ENCODE data around the gene SEMA3C.

The SEMA3C gene

DNA sequence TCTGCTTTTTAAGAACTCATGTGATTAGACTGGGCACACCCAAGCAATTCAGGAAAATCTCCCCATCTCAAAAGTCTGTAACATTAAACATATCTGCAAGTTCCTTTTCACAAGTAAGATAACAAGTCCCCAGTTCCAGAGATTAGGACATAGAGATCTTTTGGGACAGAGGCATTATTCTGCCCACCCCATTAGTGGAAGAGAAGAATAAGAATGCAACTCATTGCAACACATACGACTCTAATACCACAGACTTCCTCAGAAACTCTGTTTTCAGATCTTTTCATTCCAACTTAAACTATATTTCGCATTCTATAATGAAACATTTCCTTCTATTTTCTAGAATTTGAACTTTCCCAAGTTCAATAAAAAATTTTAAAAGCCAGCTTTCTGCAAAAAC lies 137.7 kb downstream of the SEMA3C start:
- no peak for DNase-seq (ENCODE audit: low read depth, low spot score)

- no peak for DNase-seq (ENCODE audit: low read depth, low spot score)
Measured at GRCh38 chr7:80779456-80779855, 139.4 kb downstream of the SEMA3C start.

DNA sequence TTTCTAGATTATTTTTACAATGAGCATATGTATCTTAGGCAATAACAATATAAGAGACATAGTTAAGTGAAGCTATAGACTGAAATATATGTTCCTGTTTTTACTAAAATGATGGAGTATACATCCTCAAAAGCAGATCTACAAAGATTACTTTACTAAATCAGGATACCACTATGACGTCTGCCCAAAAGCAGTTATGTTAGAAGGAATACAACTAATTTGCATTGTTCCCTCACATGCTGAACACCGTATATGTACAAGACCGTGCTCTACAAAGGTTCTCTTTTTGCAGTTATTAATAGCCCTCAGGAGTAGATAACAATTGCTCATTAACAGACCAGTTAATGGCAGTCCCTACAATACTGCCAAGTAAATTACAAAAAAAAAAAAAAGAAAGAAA lies 143.0 kb downstream of the SEMA3C start:
- DNase-seq (ENCODE audit: low read depth, low spot score), result no peak

- DNase-seq (ENCODE audit: low read depth, low spot score), result no peak
Measured at GRCh38 chr7:80775482-80775881, 143.4 kb downstream of the SEMA3C start.

DNA sequence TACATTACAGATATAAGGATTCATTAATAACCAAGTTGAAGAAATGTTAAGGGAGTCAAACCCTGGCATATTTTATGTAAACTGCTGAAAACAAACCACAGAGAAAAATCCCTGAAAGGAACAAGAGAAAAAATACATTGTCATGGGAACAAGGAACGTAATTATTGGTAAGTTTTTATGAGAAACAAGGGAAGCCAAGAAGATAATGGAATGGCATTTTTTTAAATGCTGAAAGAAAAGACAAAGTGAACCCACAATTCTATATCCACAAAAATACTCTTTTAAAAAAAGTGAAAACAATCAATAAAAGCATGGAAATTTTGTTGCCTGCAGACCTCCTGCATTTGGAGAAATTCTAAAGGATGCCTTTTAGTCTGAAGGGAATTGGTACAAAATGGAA lies 144.0 kb downstream of the SEMA3C start:
- DNase-seq (ENCODE audit: low read depth, low spot score), result no peak

DNA sequence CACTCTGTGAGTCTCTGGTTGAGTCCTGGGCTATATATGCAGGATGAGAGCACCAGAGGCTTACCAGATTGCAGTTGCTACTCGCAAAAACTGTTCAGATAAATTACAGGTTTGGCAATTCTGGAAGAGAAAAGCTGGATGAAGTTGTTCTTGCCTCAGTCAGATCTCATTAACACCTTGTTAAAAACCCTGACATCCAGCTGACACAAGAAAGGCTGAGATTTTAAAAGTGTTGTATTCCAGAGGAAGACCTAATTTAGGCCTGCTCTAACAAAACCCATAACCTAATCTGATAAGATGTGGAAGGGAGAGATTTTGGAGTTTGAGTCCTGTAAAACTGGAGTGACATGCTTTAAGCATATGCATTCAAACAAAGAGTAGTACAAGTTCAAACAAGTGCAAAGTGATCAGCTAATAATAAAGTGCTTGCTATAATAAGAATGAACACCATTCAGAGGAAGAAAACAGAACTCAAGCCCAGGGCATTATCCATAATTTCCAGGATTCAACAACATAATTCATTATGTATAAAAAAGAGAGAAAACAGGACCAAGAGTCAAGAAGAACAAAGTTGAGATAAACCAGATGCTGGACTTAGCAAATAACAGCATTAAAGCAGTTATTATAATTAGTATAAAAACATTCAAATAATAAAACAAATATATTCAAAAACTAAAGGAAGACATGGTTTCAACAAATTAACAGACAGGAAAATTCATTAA lies 144.9 kb downstream of the SEMA3C start:
- DNase-seq (ENCODE audit: low read depth, low spot score), result no peak

DNA sequence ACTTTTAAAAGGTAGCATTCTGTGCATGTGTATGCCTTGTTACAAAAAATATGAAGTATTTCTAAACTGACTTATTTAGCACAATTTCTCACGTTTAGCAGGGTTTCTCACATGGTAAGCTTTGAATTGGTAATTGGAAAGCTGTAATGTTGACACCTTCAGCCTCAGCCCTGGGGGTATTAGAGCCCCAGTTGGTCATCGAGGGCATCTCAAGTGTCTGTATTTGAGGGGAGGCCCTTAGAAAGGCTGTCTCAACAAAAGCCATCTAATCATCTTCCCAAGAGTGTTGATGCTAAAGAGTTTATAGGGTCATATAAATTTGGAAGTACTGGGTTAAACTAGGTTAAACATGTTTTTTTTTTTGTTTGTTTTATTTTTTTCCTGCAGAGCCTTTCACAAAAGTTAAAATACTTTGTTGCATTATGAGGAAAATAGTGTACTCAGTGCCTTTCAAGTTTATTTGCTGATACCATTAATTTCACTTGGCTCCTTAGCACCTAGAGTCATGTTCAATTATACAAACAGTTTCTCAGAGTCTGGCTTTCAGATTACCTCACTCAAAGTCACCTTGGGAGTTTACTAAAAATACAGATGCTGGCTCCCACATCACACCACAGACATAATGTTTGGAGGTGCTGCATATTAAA lies 146.4 kb downstream of the SEMA3C start:
- no peak for DNase-seq (ENCODE audit: low read depth, low spot score)

GRCh38 chr7:80771523-80771922 lies 147.3 kb downstream of the SEMA3C start:
- no peak for DNase-seq (ENCODE audit: low read depth, low spot score)

DNA sequence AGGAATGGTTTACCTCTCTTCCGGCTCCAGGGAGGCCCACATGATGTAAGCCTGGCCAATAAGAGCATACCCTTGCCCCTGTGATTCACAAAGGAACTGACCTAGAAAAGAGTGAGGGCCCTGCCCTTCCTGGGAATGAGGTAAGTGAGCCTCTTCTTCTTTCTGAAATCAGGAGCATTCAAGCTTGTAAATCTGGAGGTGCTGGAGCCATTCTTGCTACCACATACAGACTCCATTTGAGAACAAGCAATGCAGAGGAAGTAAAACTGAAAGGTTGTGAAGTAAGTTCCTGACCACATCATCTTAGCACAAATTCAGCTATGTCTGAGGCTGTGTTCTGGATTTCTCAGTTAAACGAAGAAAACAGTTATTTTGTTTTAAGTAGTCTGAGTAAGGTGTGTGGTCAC lies 148.2 kb downstream of the SEMA3C start:
- no peak for DNase-seq (ENCODE audit: low read depth, low spot score)

GRCh38 chr7:80770061-80770460 lies 148.8 kb downstream of the SEMA3C start:
- DNase-seq (ENCODE audit: low read depth, low spot score), result no peak

DNA sequence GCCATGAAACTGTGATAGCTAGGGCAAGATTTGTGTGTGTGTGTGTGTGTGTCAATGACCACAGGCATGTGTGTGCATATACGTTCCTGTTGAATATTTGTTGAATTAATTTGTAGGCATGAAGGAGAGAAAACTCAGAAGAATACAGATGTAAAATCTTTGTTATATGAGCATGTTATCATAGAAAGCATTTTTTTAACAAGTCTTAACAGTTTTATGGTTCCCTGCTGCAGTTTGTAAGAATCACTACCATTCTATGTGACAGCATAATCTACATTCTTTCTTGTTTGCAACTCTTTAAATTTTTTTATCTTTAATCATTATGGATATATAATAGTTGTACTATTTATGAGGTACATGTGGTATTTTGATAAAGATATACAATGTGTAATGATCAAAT lies 150.1 kb downstream of the SEMA3C start:
- no peak for DNase-seq (ENCODE audit: low read depth, low spot score)

DNA sequence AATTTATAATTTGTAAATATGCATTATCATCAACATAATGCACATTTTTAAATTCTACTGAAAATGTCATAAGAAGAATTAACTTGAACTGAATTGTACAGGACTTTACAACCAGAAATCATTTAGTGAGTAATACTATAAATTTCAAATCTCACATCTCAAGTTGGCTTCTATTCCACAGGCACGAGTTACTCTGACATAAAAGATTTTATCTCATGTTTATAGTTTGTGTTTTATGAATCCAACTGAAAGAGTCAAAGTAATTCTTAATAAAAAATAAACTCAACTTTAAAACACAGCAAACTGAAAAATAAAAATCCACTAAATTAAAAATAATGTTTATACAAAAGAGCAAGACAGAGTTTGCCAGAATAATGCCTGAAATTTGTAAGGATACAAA lies 151.2 kb downstream of the SEMA3C start:
- no peak for DNase-seq (ENCODE audit: low read depth, low spot score)

DNA sequence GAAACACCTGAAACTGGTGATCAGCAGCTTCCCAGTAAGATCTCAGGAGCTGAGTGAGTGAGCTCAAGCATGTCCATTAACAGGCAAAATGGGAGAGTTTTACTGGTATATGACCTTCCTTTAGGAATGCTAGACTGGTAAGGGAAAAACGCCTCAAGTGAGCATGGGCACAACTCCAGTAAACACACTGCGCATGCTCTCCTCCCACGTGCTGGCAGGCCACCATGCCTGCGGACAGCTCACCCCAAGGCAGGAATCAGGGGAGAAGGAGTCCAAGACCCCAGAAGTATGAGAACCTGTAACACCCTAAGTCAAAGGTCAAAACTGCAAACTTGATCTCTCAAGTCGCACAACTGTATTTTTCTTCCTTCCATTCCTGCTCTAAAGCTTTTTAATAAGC lies 152.1 kb downstream of the SEMA3C start:
- no peak for DNase-seq (ENCODE audit: low read depth, low spot score)

GRCh38 chr7:80764132-80764531 lies 154.7 kb downstream of the SEMA3C start:
- DNase-seq (ENCODE audit: low read depth, low spot score), result no peak

DNA sequence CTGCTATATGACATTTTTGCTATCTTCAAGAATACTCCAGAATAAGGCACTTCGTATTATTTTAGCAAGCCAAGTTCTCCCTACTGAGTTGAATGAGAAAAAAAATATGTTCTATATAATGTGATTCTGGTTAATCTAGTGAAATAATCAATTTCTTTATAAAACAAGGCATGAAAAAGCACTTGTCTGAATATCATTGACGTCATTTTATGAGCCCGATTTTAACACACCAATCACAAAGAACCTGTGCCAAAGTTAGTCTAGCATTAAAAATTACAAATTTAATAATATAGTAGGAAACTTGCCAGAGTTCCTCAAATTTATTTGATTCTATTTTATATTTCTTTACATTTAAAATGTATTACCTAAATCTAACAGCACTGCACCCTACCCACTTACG lies 155.1 kb downstream of the SEMA3C start:
- DNase-seq (ENCODE audit: low read depth, low spot score), result no peak

DNA sequence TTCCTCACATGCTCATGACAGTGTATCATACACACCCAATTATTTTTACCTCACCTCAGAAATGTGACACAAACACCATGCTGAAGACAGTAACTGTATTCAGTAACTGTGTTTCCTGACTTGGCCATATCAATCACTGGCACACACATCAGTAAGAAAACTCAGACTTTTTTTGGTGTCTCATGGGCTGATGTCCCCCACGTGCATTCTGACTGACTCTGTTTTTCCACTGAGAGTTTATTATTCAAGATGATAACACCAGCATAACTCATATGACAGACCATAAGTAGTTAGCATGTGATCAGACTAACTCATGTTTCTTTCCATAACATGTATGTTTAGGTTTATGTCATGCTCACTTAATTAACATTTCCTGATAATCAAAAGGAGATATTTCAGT lies 155.6 kb downstream of the SEMA3C start:
- no peak for DNase-seq (ENCODE audit: low read depth, low spot score)

- DNase-seq (ENCODE audit: low read depth, low spot score), result no peak
Measured at GRCh38 chr7:80760292-80760691, 158.6 kb downstream of the SEMA3C start.

- DNase-seq (ENCODE audit: low read depth, low spot score), result no peak
Measured at GRCh38 chr7:80752954-80753690, 165.7 kb downstream of the SEMA3C start.

DNA sequence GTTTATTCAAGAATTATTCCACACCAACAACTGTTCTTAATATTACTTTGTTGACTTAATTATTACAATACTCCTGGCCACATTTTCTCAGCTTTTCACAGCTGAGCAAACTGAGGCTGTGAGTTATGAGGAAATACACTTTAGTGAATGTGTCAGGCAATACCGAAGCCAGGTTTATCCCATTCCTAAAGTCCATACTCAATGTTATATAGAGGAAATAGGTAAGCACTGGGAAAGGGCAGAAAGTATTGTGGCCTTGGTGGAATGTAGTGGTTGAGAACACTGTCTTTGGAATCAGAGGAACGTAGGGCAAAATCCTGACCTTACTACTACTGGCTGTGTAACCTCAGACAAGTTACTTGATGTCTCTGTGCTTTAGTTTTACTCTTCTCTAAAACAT lies 169.6 kb downstream of the SEMA3C start:
- no peak for DNase-seq (ENCODE audit: low read depth, low spot score)

DNA sequence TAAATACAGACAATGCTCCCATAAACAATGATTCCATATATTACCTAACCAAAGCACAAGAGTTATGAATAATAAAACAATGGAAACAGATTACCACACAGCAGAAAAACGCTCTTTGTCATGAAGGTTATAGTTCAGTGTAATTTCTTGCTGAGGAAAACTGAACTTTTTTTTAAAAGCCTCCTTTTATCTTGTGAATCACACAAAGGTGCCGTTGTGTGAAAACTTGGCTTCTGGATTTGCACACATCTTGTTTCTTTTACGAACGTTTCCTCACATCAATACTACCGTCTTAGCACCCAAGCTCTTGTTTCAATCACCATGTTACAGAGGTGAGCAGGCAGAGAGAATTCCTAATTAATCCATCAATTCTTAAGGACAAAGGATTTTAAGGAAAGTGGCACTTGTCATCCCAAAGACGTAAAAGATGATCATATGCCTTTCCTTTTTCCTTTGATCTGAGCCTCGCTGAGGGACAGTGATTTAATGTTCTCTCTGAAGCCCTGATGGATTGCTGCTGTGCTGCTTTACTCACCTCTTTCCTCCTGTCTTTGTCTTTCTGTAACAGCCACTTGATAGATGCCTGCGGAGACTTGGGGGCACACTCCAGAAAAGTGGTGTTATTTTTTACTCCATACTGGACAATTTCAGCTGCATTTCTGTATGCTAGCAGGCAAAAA lies 170.3 kb downstream of the SEMA3C start:
- no peak for DNase-seq (ENCODE audit: low read depth, low spot score)

DNA sequence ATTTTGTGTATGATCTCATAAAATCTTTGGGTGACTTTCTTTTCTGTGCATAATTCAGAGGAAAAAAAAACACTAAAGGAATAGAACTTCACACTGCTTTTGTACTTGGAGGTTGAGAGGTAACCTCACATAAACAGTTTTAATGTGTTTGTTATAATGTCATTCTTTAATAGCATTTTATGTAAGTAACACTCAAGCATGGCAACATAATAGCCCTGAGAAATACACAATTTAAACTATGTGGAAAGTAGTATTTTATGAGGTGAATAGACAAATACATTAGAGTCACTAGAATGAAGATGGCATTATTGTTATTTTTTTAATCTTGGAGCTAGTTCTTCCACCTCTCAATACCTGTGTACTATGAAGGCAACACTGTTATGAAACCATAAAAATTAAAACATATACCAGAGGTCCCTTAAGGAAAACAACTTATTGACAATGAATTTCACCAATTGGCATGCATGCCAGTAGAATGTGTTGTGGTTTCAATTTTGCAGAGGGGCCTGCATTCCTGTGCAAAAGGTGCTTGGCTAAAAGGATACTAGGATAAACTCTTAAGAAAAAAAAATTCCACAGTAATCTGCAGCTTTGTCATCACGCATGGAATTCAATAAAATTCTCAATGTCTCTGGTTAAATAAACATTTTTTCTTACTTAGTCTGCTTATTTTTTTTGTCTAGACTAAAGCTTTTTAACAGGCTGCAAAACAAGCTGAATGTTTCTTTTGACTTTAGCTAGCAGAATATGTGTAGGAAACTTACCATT lies 177.9 kb downstream of the SEMA3C start:
- DNase-seq (ENCODE audit: low read depth, low spot score), result no peak
